ENCODE data around the gene RNASEL. TPM values are rescaled to one million over a fixed set of nuclear protein-coding genes. Genes with fewer than 3 reads are reported as not detected.

Gene RNASEL
- polyA plus RNA-seq, 1 donor from 2014 or later = 8.9 TPM

GRCh38 chr1:182611326-182611725 is 22.3 kb upstream of the RNASEL start:
- Mint-ChIP-seq H3K27ac (peak overlapping the region in 1 of 3 donors; percentile 15), H3K9me3 (no peaks in the 10 kb centered on the region), H3K27me3 (peaks cover 31% of the 10 kb centered on the region), H3K4me3 (no peak overlapping the region), H3K4me1 (peaks cover 9 to 20% (median 16%) of the 10 kb centered on the region in 3 donors), H3K36me3 (peaks cover 2% of the 10 kb centered on the region)

GRCh38 chr1:182610606-182611194 is 21.6 kb upstream of the RNASEL start:
- peak overlapping the region in 1 of 3 donors; percentile 15 for H3K27ac Mint-ChIP-seq
- no peaks in the 10 kb centered on the region for H3K9me3 Mint-ChIP-seq
- no peak overlapping the region for H3K4me3 Mint-ChIP-seq
- H3K27me3 Mint-ChIP-seq = peaks cover 28% of the 10 kb centered on the region
- H3K4me1 Mint-ChIP-seq = peaks cover 3 to 13% (median 11%) of the 10 kb centered on the region in 3 donors
- H3K36me3 Mint-ChIP-seq = peaks cover 2% of the 10 kb centered on the region

- no peak overlapping the region for H3K4me3 Mint-ChIP-seq
- peaks cover 2% of the 10 kb centered on the region for H3K36me3 Mint-ChIP-seq
- H3K27ac Mint-ChIP-seq = no peak overlapping the region
- H3K27me3 Mint-ChIP-seq = peaks cover 21% of the 10 kb centered on the region
- H3K4me1 Mint-ChIP-seq = peaks cover 0 to 13% (median 13%) of the 10 kb centered on the region in 3 donors
- H3K9me3 Mint-ChIP-seq = no peaks in the 10 kb centered on the region
These were observed 20.0 kb upstream of the RNASEL start for GRCh38 chr1:182608845-182609610.

GRCh38 chr1:182608236-182608635 is 19.2 kb upstream of the RNASEL start:
- no peak overlapping the region for H3K4me3 Mint-ChIP-seq
- H3K27me3 Mint-ChIP-seq = peaks cover 13% of the 10 kb centered on the region
- H3K9me3 Mint-ChIP-seq = no peaks in the 10 kb centered on the region
- H3K4me1 Mint-ChIP-seq = peaks cover 0 to 18% (median 15%) of the 10 kb centered on the region in 3 donors
- H3K36me3 Mint-ChIP-seq = peaks cover 2% of the 10 kb centered on the region
- no peak overlapping the region for H3K27ac Mint-ChIP-seq

- Mint-ChIP-seq H3K36me3 (no peaks in the 10 kb centered on the region), H3K27me3 (peaks cover 8% of the 10 kb centered on the region), H3K27ac (no peak overlapping the region), H3K4me3 (no peak overlapping the region), H3K9me3 (no peaks in the 10 kb centered on the region), H3K4me1 (peaks cover 0 to 21% (median 17%) of the 10 kb centered on the region in 3 donors)
These were observed 18.5 kb upstream of the RNASEL start for GRCh38 chr1:182607566-182607965.

- H3K36me3 Mint-ChIP-seq = no peaks in the 10 kb centered on the region
- H3K4me1 Mint-ChIP-seq = peaks cover 0 to 21% (median 17%) of the 10 kb centered on the region in 3 donors
- H3K9me3 Mint-ChIP-seq = no peaks in the 10 kb centered on the region
- peak within 1 kb of the TSS in 2 of 4 donors; percentile 83 to 92 for H3K4me3 Mint-ChIP-seq
- H3K27ac Mint-ChIP-seq = peak within 1 kb of the TSS in 2 of 3 donors; percentile 72 to 92
- H3K27me3 Mint-ChIP-seq = peaks cover 1% of the 10 kb centered on the region
These were observed 15.4 kb upstream of the RNASEL start, which contains the start of gene RGS16 for GRCh38 chr1:182604175-182605164. Gene RGS16, minus strand, starts transcription at chr1:182604389. Its CDS starts 130 bp downstream, at chr1:182604259.

GRCh38 chr1:182603646-182604174 is 14.7 kb upstream of the RNASEL start:
- Mint-ChIP-seq H3K4me3 (peak overlapping the region in 2 of 4 donors; percentile 83 to 92), H3K36me3 (no peaks in the 10 kb centered on the region), H3K27me3 (no peaks in the 10 kb centered on the region), H3K4me1 (peaks cover 0 to 21% (median 17%) of the 10 kb centered on the region in 3 donors), H3K9me3 (no peaks in the 10 kb centered on the region), H3K27ac (peak overlapping the region in 1 of 3 donors; percentile 72)

- H3K4me3 Mint-ChIP-seq = peak overlapping the region in 2 of 4 donors; percentile 83 to 92
- H3K27me3 Mint-ChIP-seq = no peaks in the 10 kb centered on the region
- peak overlapping the region in 1 of 3 donors; percentile 52 for H3K27ac Mint-ChIP-seq
- H3K36me3 Mint-ChIP-seq = no peaks in the 10 kb centered on the region
- peaks cover 0 to 21% (median 15%) of the 10 kb centered on the region in 3 donors for H3K4me1 Mint-ChIP-seq
- H3K9me3 Mint-ChIP-seq = no peaks in the 10 kb centered on the region
These were observed 14.0 kb upstream of the RNASEL start for GRCh38 chr1:182602935-182603645.

- Mint-ChIP-seq H3K4me1 (peaks cover 0 to 19% (median 15%) of the 10 kb centered on the region in 3 donors), H3K4me3 (no peak overlapping the region), H3K27ac (no peak overlapping the region), H3K36me3 (no peaks in the 10 kb centered on the region), H3K27me3 (no peaks in the 10 kb centered on the region), H3K9me3 (no peaks in the 10 kb centered on the region)
These were observed 12.9 kb upstream of the RNASEL start for GRCh38 chr1:182601913-182602312.

GRCh38 chr1:182601416-182601786 is 12.3 kb upstream of the RNASEL start:
- H3K36me3 Mint-ChIP-seq = no peaks in the 10 kb centered on the region
- H3K4me3 Mint-ChIP-seq = no peak overlapping the region
- H3K4me1 Mint-ChIP-seq = peaks cover 0 to 17% (median 15%) of the 10 kb centered on the region in 3 donors
- no peak overlapping the region for H3K27ac Mint-ChIP-seq
- no peaks in the 10 kb centered on the region for H3K27me3 Mint-ChIP-seq
- H3K9me3 Mint-ChIP-seq = no peaks in the 10 kb centered on the region

GRCh38 chr1:182600745-182601415 is 11.8 kb upstream of the RNASEL start:
- no peaks in the 10 kb centered on the region for H3K27me3 Mint-ChIP-seq
- no peak overlapping the region for H3K4me3 Mint-ChIP-seq
- no peak overlapping the region for H3K27ac Mint-ChIP-seq
- peaks cover under 1 to 17% (median 15%) of the 10 kb centered on the region in 3 donors for H3K4me1 Mint-ChIP-seq
- no peaks in the 10 kb centered on the region for H3K36me3 Mint-ChIP-seq
- H3K9me3 Mint-ChIP-seq = no peaks in the 10 kb centered on the region

GRCh38 chr1:182600036-182600713 is 11.1 kb upstream of the RNASEL start:
- Mint-ChIP-seq H3K9me3 (no peaks in the 10 kb centered on the region), H3K27ac (no peak overlapping the region), H3K36me3 (no peaks in the 10 kb centered on the region), H3K4me1 (peaks cover 6 to 19% (median 15%) of the 10 kb centered on the region in 3 donors), H3K4me3 (no peak overlapping the region), H3K27me3 (no peaks in the 10 kb centered on the region)

GRCh38 chr1:182599339-182599738 is 10.3 kb upstream of the RNASEL start:
- no peaks in the 10 kb centered on the region for H3K36me3 Mint-ChIP-seq
- H3K4me1 Mint-ChIP-seq = peaks cover 6 to 14% (median 11%) of the 10 kb centered on the region in 3 donors
- no peak overlapping the region for H3K4me3 Mint-ChIP-seq
- no peaks in the 10 kb centered on the region for H3K9me3 Mint-ChIP-seq
- no peaks in the 10 kb centered on the region for H3K27me3 Mint-ChIP-seq
- peak overlapping the region in 1 of 3 donors; percentile 16 for H3K27ac Mint-ChIP-seq
